Measurements from ENCODE around the gene GASK1A. TPM values are rescaled to one million over a fixed set of nuclear protein-coding genes. Genes with fewer than 3 reads are reported as not detected.

Gene GASK1A
- total RNA-seq, 2 experiments from 2014 or later = not detected

GRCh38 chr3:42975955-42976354 lies 3.2 kb upstream of the GASK1A start:
- BruUV-seq (replicated peaks) = no TSS peak

DNA sequence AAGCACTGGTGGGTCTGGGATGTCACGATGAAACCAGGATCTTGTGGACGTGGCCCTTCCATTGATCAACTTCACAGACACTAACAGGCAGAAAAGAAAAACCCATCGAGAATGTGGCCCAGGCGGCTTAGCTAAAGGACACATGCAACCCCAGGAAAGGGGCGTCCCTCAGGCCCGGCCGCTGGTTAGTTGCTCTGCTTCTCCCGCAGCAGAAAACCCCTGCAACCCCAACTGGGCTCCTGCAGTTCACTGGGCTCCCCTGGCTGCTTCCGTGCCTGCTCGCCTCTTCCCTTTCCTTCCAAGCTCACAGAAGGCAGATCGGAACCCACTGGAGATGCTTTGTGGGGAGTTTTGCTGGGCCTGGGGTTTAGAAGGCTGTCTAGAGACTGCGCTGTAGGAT lies 1.1 kb downstream of the GASK1A start:
- intact Hi-C loops (cut with micrococcal nuclease; ENCODE audit: unreplicated experiment) = no loop called here
- POLR2A ChIA-PET = no interaction called here
- Histone ChIP-seq H3K36me3 (ENCODE audit: insufficient read depth, low read length) (no peaks in the 10 kb centered on the region), H3K79me2 (ENCODE audit: insufficient read depth, low read depth, low read length) (no peaks in the 10 kb centered on the region), H3K9me3 (ENCODE audit: low read length) (no peaks in the 10 kb centered on the region), H3K9me2 (ENCODE audit: insufficient read depth, low read length) (no peaks in the 10 kb centered on the region), H4K20me1 (ENCODE audit: insufficient read depth, low read length) (no peaks in the 10 kb centered on the region), H3K27ac (ENCODE audit: low read depth, low read length, poor library complexity, severe bottlenecking) (no peak overlapping the region), H3K4me2 (ENCODE audit: low read length) (no peak overlapping the region), H3K4me3 (ENCODE audit: low read depth, low read length, poor library complexity, severe bottlenecking) (no peak overlapping the region), H2AFZ (ENCODE audit: low read length) (no peak overlapping the region), H3K4me1 (ENCODE audit: insufficient read depth, low read length, poor library complexity, severe bottlenecking) (no peaks in the 10 kb centered on the region)
- DNase-seq (ENCODE audit: low spot score) = no peak
- CTCF ChIA-PET (ENCODE audit: unreplicated experiment) = no interaction called here
- no peak for TF ChIP-seq EZH2phosphoT487 (IDR thresholded peaks at IDR 0.05; ENCODE audit: borderline replicate concordance, low read depth, low read length)
- TF ChIP-seq, protein P1, sequence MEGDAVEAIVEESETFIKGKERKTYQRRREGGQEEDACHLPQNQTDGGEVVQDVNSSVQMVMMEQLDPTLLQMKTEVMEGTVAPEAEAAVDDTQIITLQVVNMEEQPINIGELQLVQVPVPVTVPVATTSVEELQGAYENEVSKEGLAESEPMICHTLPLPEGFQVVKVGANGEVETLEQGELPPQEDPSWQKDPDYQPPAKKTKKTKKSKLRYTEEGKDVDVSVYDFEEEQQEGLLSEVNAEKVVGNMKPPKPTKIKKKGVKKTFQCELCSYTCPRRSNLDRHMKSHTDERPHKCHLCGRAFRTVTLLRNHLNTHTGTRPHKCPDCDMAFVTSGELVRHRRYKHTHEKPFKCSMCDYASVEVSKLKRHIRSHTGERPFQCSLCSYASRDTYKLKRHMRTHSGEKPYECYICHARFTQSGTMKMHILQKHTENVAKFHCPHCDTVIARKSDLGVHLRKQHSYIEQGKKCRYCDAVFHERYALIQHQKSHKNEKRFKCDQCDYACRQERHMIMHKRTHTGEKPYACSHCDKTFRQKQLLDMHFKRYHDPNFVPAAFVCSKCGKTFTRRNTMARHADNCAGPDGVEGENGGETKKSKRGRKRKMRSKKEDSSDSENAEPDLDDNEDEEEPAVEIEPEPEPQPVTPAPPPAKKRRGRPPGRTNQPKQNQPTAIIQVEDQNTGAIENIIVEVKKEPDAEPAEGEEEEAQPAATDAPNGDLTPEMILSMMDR (conservative IDR thresholded peaks at IDR 0.05; ENCODE audit: low read length) = no peak
- BruUV-seq (replicated peaks) = no TSS peak

More at GRCh38 chr3:42975955-42976354, 3.2 kb upstream of the GASK1A start:
- no peak for DNase-seq (ENCODE audit: low spot score)
- Histone ChIP-seq H3K4me2 (ENCODE audit: low read length) (no peak overlapping the region), H3K36me3 (ENCODE audit: insufficient read depth, low read length) (no peaks in the 10 kb centered on the region), H3K9me2 (ENCODE audit: insufficient read depth, low read length) (no peaks in the 10 kb centered on the region), H2AFZ (ENCODE audit: low read length) (no peak overlapping the region), H3K9me3 (ENCODE audit: low read length) (no peaks in the 10 kb centered on the region), H3K4me3 (ENCODE audit: low read depth, low read length, poor library complexity, severe bottlenecking) (no peak overlapping the region), H3K4me1 (ENCODE audit: insufficient read depth, low read length, poor library complexity, severe bottlenecking) (no peaks in the 10 kb centered on the region), H4K20me1 (ENCODE audit: insufficient read depth, low read length) (no peaks in the 10 kb centered on the region), H3K79me2 (ENCODE audit: insufficient read depth, low read depth, low read length) (no peaks in the 10 kb centered on the region), H3K27ac (ENCODE audit: low read depth, low read length, poor library complexity, severe bottlenecking) (no peak overlapping the region)
- intact Hi-C loops (cut with micrococcal nuclease; ENCODE audit: unreplicated experiment) = no loop called here
- CTCF ChIA-PET (ENCODE audit: unreplicated experiment) = no interaction called here
- TF ChIP-seq EZH2phosphoT487 (IDR thresholded peaks at IDR 0.05; ENCODE audit: borderline replicate concordance, low read depth, low read length) = no peak
- TF ChIP-seq, protein P1 (conservative IDR thresholded peaks at IDR 0.05; ENCODE audit: low read length) = no peak
- POLR2A ChIA-PET = no interaction called here

DNA sequence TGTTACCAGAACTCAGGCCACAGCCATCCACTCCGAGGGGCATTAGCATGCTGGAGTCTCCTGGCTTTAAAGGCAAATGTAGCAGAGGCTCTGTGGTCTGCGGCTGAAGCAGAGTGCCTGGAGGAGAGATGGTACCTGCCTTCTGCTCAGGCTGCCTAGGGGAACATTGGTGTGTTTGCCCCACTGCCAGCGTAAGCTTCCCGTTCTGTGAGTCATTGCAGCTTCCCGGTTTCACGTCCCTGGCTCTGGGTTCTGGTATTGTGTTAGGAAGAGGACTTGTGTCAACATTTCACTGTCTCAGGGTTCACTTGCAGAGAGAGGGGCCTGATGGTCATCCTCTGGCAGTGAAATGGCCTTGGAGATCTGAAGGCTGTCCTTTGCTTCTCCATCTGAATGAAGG lies 1.8 kb downstream of the GASK1A start:
- POLR2A ChIA-PET = no interaction called here
- no peaks in the 10 kb centered on the region for H3K79me2 ChIP-seq (ENCODE audit: insufficient read depth, low read depth, low read length)
- no peaks in the 10 kb centered on the region for H3K4me1 ChIP-seq (ENCODE audit: insufficient read depth, low read length, poor library complexity, severe bottlenecking)
- H2AFZ ChIP-seq (ENCODE audit: low read length) = no peak overlapping the region
- TF ChIP-seq, protein P1 (conservative IDR thresholded peaks at IDR 0.05; ENCODE audit: low read length) = no peak
- TF ChIP-seq EZH2phosphoT487 (IDR thresholded peaks at IDR 0.05; ENCODE audit: borderline replicate concordance, low read depth, low read length) = no peak
- H3K4me2 ChIP-seq (ENCODE audit: low read length) = no peak overlapping the region
- no peak for DNase-seq (ENCODE audit: low spot score)
- no peaks in the 10 kb centered on the region for H3K9me2 ChIP-seq (ENCODE audit: insufficient read depth, low read length)
- no peak overlapping the region for H3K27ac ChIP-seq (ENCODE audit: low read depth, low read length, poor library complexity, severe bottlenecking)
- CTCF ChIA-PET (ENCODE audit: unreplicated experiment) = no interaction called here
- no peaks in the 10 kb centered on the region for H4K20me1 ChIP-seq (ENCODE audit: insufficient read depth, low read length)
- intact Hi-C loops (cut with micrococcal nuclease; ENCODE audit: unreplicated experiment) = no loop called here
- BruUV-seq (replicated peaks) = no TSS peak
- no peaks in the 10 kb centered on the region for H3K36me3 ChIP-seq (ENCODE audit: insufficient read depth, low read length)
- no peaks in the 10 kb centered on the region for H3K9me3 ChIP-seq (ENCODE audit: low read length)
- no peak overlapping the region for H3K4me3 ChIP-seq (ENCODE audit: low read depth, low read length, poor library complexity, severe bottlenecking)

Measured in OCI-LY7 (cell line).